Measurements from ENCODE around the gene CPZ. TPM values are rescaled to one million over a fixed set of nuclear protein-coding genes. Genes with fewer than 3 reads are reported as not detected.

Gene CPZ
- total and polyA plus RNA-seq, 10 of the 15 experiments (the other 5 are each of a cell fraction or from before 2014, with no cell fraction given) = not detected

- no peak for TF ChIP-seq ATF2 (IDR thresholded peaks at IDR 0.05; ENCODE audit: low read length)
- no peak for TF ChIP-seq BHLHE40 (IDR thresholded peaks at IDR 0.05; ENCODE audit: borderline replicate concordance in 1 of 2, low read depth in 2 of 2, low read length in 1 of 2)
- no peak for TF ChIP-seq STAT3 (IDR thresholded peaks at IDR 0.05; ENCODE audit: low read depth, low read length)
- TF ChIP-seq, protein P1, sequence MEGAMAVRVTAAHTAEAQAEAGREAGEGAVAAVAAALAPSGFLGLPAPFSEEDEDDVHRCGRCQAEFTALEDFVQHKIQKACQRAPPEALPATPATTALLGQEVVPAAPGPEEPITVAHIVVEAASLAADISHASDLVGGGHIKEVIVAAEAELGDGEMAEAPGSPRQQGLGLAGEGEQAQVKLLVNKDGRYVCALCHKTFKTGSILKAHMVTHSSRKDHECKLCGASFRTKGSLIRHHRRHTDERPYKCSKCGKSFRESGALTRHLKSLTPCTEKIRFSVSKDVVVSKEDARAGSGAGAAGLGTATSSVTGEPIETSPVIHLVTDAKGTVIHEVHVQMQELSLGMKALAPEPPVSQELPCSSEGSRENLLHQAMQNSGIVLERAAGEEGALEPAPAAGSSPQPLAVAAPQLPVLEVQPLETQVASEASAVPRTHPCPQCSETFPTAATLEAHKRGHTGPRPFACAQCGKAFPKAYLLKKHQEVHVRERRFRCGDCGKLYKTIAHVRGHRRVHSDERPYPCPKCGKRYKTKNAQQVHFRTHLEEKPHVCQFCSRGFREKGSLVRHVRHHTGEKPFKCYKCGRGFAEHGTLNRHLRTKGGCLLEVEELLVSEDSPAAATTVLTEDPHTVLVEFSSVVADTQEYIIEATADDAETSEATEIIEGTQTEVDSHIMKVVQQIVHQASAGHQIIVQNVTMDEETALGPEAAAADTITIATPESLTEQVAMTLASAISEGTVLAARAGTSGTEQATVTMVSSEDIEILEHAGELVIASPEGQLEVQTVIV (IDR thresholded peaks at IDR 0.05; ENCODE audit: borderline replicate concordance, partially characterized antibody) = no peak
- no peak for TF ChIP-seq GABPA (IDR thresholded peaks at IDR 0.05; ENCODE audit: low read depth)
Measured at GRCh38 chr4:8644966-8645752, 52.6 kb downstream of the CPZ start (continued).

DNA sequence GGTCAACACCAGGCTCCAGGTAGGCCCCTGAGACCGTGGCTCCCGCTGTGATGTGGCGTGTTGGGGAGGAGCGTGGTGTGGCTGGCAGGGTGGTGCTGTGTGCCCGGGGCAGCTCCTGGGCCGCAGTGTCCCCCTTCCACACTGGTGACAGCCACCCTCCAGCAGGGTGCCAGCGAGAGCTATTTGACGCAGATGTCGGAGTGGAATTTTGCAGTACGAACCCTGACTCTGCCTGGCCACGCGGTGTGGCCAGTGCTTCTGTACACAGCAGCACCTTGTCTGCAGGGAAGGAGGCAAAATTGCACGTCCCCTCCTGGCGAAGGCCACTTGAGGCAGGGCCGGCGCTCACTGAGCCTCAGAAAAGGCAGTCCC, 53.2 kb downstream of the CPZ start:
- SMC1A ChIA-PET (ENCODE audit: uncharacterized antibody, unreplicated experiment) = no interaction called here
- POLR2A ChIA-PET = no interaction called here
- WGBS (ENCODE audit: insufficient coverage, insufficient replicate concordance, low lambda C conversion rate, missing lambda C conversion rate) = 49% methylated on average over 15 of the region's 16 CpGs
- in situ Hi-C loops (cut with MboI) (no loop called here), intact Hi-C loops (cut with micrococcal nuclease; ENCODE audit: unreplicated experiment) (no loop called here)
- RAD21 ChIA-PET (ENCODE audit: unreplicated experiment) = no interaction called here
- H3K79me2 ChIP-seq (ENCODE audit: control insufficient read depth, insufficient read depth, low read length) = no peaks in the 10 kb centered on the region
- H3K9me3 ChIP-seq (replicated peaks; ENCODE audit: control insufficient read depth, insufficient read depth, low read length) = no peaks in the 10 kb centered on the region
- no peak overlapping the region for H3K4me2 ChIP-seq (ENCODE audit: control insufficient read depth, insufficient read depth)
- no peak overlapping the region for H2AFZ ChIP-seq (ENCODE audit: control insufficient read depth, low read depth, low read length)
- no peak for ATAC-seq
- no peak for FAIRE-seq
- no peak for DNase-seq (ENCODE audit: low read depth, low spot score)
- no peaks in the 10 kb centered on the region; a peak in 2 of 4 replicates for H3K27me3 ChIP-seq (replicated peaks in 1 of 2; ENCODE audit: control insufficient read depth in 2 of 2, insufficient read depth in 2 of 2, low read length in 1 of 2)
- no peak overlapping the region for H3K9ac ChIP-seq (ENCODE audit: control insufficient read depth, insufficient read depth, low read length)
- no peaks in the 10 kb centered on the region for H4K20me1 ChIP-seq (ENCODE audit: control insufficient read depth, insufficient read depth)
- H3K4me3 ChIP-seq = no peak overlapping the region
- no TSS peak for BruUV-seq (replicated peaks)
- TF ChIP-seq CBX3 (IDR thresholded peaks at IDR 0.05; ENCODE audit: borderline replicate concordance, low read depth) = no peak
- CTCF ChIA-PET = no interaction called here
- no peaks in the 10 kb centered on the region for H3K4me1 ChIP-seq (ENCODE audit: control insufficient read depth, insufficient read depth, low read length)
- H3K27ac ChIP-seq (ENCODE audit: control insufficient read depth, insufficient read depth) = no peak overlapping the region
- no peaks in the 10 kb centered on the region for H3K36me3 ChIP-seq (ENCODE audit: control insufficient read depth in 2 of 2, insufficient read depth in 2 of 2, low read length in 1 of 2)

Measured in GM12878 (cell line).